ENCODE data around the gene SEMA3F. TPM values are rescaled to one million over a fixed set of nuclear protein-coding genes. Genes with fewer than 3 reads are reported as not detected.
"Not testable (repeated sequence)": the region's sequence is repeated elsewhere in the genome, so short reads cannot be mapped to it uniquely, and the experiment has no call there.

The SEMA3F gene
- total RNA-seq, 1 experiment from 2014 or later, result 69.6 TPM

- peak; percentile 56 for ATAC-seq
- Histone ChIP-seq H3K36me3 (ENCODE audit: control insufficient read depth, insufficient read depth, low read length) (no peaks in the 10 kb centered on the region), H3K4me3 (ENCODE audit: low read depth in 2 of 2, low read length in 2 of 2) (peak overlapping the region; percentile 69 to 70), H3K9me3 (ENCODE audit: control insufficient read depth, insufficient read depth, low read depth, low read length) (no peaks in the 10 kb centered on the region), H3K27ac (ENCODE audit: low read length) (peak overlapping the region; percentile 39), H3K27me3 (ENCODE audit: control insufficient read depth, insufficient read depth, low read length) (no peaks in the 10 kb centered on the region), H3K4me1 (ENCODE audit: control insufficient read depth, insufficient read depth, low read length) (no peaks in the 10 kb centered on the region; the same call in 1 of the 2 replicates)
- in situ Hi-C loops (cut with HindIII; ENCODE audit: low pct_unique_long_range_greater_than_20kb, low sequenced_read_pairs), result no loop called here
- TF ChIP-seq TCF7L2 (IDR thresholded peaks at IDR 0.05; ENCODE audit: low read depth, low read length) (no peak), POLR2AphosphoS5 (IDR thresholded peaks at IDR 0.05; ENCODE audit: low read depth, low read length) (no peak), SIN3A (IDR thresholded peaks at IDR 0.05; ENCODE audit: borderline replicate concordance, insufficient read depth, low read depth, low read length) (no peak), REST (IDR thresholded peaks at IDR 0.05; ENCODE audit: insufficient read depth in 1 of 2, low read depth in 2 of 2, low read length in 1 of 2) (no peak)
- TF ChIP-seq, protein P1, sequence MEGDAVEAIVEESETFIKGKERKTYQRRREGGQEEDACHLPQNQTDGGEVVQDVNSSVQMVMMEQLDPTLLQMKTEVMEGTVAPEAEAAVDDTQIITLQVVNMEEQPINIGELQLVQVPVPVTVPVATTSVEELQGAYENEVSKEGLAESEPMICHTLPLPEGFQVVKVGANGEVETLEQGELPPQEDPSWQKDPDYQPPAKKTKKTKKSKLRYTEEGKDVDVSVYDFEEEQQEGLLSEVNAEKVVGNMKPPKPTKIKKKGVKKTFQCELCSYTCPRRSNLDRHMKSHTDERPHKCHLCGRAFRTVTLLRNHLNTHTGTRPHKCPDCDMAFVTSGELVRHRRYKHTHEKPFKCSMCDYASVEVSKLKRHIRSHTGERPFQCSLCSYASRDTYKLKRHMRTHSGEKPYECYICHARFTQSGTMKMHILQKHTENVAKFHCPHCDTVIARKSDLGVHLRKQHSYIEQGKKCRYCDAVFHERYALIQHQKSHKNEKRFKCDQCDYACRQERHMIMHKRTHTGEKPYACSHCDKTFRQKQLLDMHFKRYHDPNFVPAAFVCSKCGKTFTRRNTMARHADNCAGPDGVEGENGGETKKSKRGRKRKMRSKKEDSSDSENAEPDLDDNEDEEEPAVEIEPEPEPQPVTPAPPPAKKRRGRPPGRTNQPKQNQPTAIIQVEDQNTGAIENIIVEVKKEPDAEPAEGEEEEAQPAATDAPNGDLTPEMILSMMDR (IDR thresholded peaks at IDR 0.05), result no peak
- intact Hi-C loops (cut with micrococcal nuclease; ENCODE audit: unreplicated experiment), result loop anchor here (1.0 to 2.0 kb wide), 2 partner anchors 35 to 46 kb away; no protein-coding TSS in a partner anchor
- ChIA-PET CTCF (interaction anchor here (0.6 to 3.5 kb wide), 10 partner anchors 9 to 394 kb away, joined by 3 to 39 read pairs (median 4); partner anchors contain the start of gene TUSC2), POLR2A (interaction anchor here (0.6 to 0.7 kb wide), 2 partner anchors 14 to 106 kb away, joined by 3 to 8 read pairs; no protein-coding TSS in a partner anchor)
- no peak for DNase-seq (ENCODE audit: low read depth, low spot score)
- no TSS peak for BruUV-seq (replicated peaks)
These were observed 71.8 kb downstream of the SEMA3F start for GRCh38 chr3:50226888-50227389.

- H3K9me3 ChIP-seq (ENCODE audit: control insufficient read depth, insufficient read depth, low read depth, low read length), result no peaks in the 10 kb centered on the region
- no peaks in the 10 kb centered on the region for H3K27me3 ChIP-seq (ENCODE audit: control insufficient read depth, insufficient read depth, low read length)
- no peak for DNase-seq (ENCODE audit: low read depth, low spot score)
- ATAC-seq, result peak; percentile 93
- intact Hi-C loops (cut with micrococcal nuclease; ENCODE audit: unreplicated experiment), result loop anchor here (2.0 kb wide), 1 partner anchor 45 kb away; no protein-coding TSS in a partner anchor
- no peaks in the 10 kb centered on the region; the same call in 1 of the 2 replicates for H3K4me1 ChIP-seq (ENCODE audit: control insufficient read depth, insufficient read depth, low read length)
- CTCF ChIA-PET, result interaction anchor here (0.5 to 3.5 kb wide), 5 partner anchors 11 to 123 kb away, joined by 3 to 39 read pairs (median 3); partner anchors contain the start of genes CYB561D2, NPRL2 and TUSC2
- POLR2A ChIA-PET, result no interaction called here
- no peaks in the 10 kb centered on the region for H3K36me3 ChIP-seq (ENCODE audit: control insufficient read depth, insufficient read depth, low read length)
- H3K4me3 ChIP-seq (ENCODE audit: low read depth in 2 of 2, low read length in 2 of 2), result peak overlapping the region; percentile 69 to 81
- no peak for TF ChIP-seq SIN3A (IDR thresholded peaks at IDR 0.05; ENCODE audit: borderline replicate concordance, insufficient read depth, low read depth, low read length)
- no peak for TF ChIP-seq REST (IDR thresholded peaks at IDR 0.05; ENCODE audit: insufficient read depth in 1 of 2, low read depth in 2 of 2, low read length in 1 of 2)
- TF ChIP-seq, protein P1 (IDR thresholded peaks at IDR 0.05), result peak; percentile 95
- no peak for TF ChIP-seq TCF7L2 (IDR thresholded peaks at IDR 0.05; ENCODE audit: low read depth, low read length)
- peak; percentile 72 for TF ChIP-seq POLR2AphosphoS5 (IDR thresholded peaks at IDR 0.05; ENCODE audit: low read depth, low read length)
- BruUV-seq (replicated peaks), result no TSS peak
- in situ Hi-C loops (cut with HindIII; ENCODE audit: low pct_unique_long_range_greater_than_20kb, low sequenced_read_pairs), result no loop called here
- peak overlapping the region; percentile 87 for H3K27ac ChIP-seq (ENCODE audit: low read length)
These were observed 72.5 kb downstream of the SEMA3F start for GRCh38 chr3:50227390-50228183.

GRCh38 chr3:50228184-50228763 is 73.2 kb downstream of the SEMA3F start:
- H3K9me3 ChIP-seq (ENCODE audit: control insufficient read depth, insufficient read depth, low read depth, low read length); DNase-seq (ENCODE audit: low read depth, low spot score); POLR2A ChIA-PET; H3K4me1 ChIP-seq (ENCODE audit: control insufficient read depth, insufficient read depth, low read length); in situ Hi-C loops (cut with HindIII; ENCODE audit: low pct_unique_long_range_greater_than_20kb, low sequenced_read_pairs); H3K27me3 ChIP-seq (ENCODE audit: control insufficient read depth, insufficient read depth, low read length); H3K36me3 ChIP-seq (ENCODE audit: control insufficient read depth, insufficient read depth, low read length); intact Hi-C loops (cut with micrococcal nuclease; ENCODE audit: unreplicated experiment); ATAC-seq: not testable (repeated sequence)
- Histone ChIP-seq H3K4me3 (ENCODE audit: low read depth in 2 of 2, low read length in 2 of 2) (peak overlapping the region; percentile 69 to 81), H3K27ac (ENCODE audit: low read length) (peak overlapping the region; percentile 87)
- BruUV-seq (replicated peaks), result TSS peak; percentile 53
- CTCF ChIA-PET, result interaction anchor here (0.9 to 3.5 kb wide), 2 partner anchors 15 to 34 kb away, joined by 3 to 39 read pairs; no protein-coding TSS in a partner anchor
